ENCODE measurements around the gene SLIT1. TPM values are rescaled to one million over a fixed set of nuclear protein-coding genes. Genes with fewer than 3 reads are reported as not detected.

SLIT1 gene
- total RNA-seq, 2 experiments from 2014 or later: 0.13 to 1.0 TPM

GRCh38 chr10:97062456-97062855 is 123.3 kb downstream of the SLIT1 start:
- Histone ChIP-seq H3K27ac (ENCODE audit: low read depth, low read length, poor library complexity, severe bottlenecking) (no peak overlapping the region), H3K79me2 (ENCODE audit: insufficient read depth, low read depth, low read length) (no peaks in the 10 kb centered on the region), H3K9me2 (ENCODE audit: insufficient read depth, low read length) (no peaks in the 10 kb centered on the region), H3K36me3 (ENCODE audit: insufficient read depth, low read length) (no peaks in the 10 kb centered on the region), H2AFZ (ENCODE audit: low read length) (no peak overlapping the region), H3K4me3 (ENCODE audit: low read depth, low read length, poor library complexity, severe bottlenecking) (no peak overlapping the region), H3K9me3 (ENCODE audit: low read length) (no peaks in the 10 kb centered on the region), H3K4me1 (ENCODE audit: insufficient read depth, low read length, poor library complexity, severe bottlenecking) (no peaks in the 10 kb centered on the region), H3K4me2 (ENCODE audit: low read length) (no peak overlapping the region), H4K20me1 (ENCODE audit: insufficient read depth, low read length) (no peaks in the 10 kb centered on the region)
- intact Hi-C loops (cut with micrococcal nuclease; ENCODE audit: unreplicated experiment): no loop called here
- CTCF ChIA-PET (ENCODE audit: unreplicated experiment): no interaction called here
- no peak for TF ChIP-seq EZH2phosphoT487 (IDR thresholded peaks at IDR 0.05; ENCODE audit: borderline replicate concordance, low read depth, low read length)
- TF ChIP-seq, protein P1, sequence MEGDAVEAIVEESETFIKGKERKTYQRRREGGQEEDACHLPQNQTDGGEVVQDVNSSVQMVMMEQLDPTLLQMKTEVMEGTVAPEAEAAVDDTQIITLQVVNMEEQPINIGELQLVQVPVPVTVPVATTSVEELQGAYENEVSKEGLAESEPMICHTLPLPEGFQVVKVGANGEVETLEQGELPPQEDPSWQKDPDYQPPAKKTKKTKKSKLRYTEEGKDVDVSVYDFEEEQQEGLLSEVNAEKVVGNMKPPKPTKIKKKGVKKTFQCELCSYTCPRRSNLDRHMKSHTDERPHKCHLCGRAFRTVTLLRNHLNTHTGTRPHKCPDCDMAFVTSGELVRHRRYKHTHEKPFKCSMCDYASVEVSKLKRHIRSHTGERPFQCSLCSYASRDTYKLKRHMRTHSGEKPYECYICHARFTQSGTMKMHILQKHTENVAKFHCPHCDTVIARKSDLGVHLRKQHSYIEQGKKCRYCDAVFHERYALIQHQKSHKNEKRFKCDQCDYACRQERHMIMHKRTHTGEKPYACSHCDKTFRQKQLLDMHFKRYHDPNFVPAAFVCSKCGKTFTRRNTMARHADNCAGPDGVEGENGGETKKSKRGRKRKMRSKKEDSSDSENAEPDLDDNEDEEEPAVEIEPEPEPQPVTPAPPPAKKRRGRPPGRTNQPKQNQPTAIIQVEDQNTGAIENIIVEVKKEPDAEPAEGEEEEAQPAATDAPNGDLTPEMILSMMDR (conservative IDR thresholded peaks at IDR 0.05; ENCODE audit: low read length): no peak
- no peak for DNase-seq (ENCODE audit: low spot score)
- POLR2A ChIA-PET: no interaction called here
- BruUV-seq (replicated peaks): no TSS peak

- intact Hi-C loops (cut with micrococcal nuclease; ENCODE audit: unreplicated experiment): no loop called here
Measured at GRCh38 chr10:97062046-97062445, 123.7 kb downstream of the SLIT1 start.

GRCh38 chr10:97061423-97061822 is 124.3 kb downstream of the SLIT1 start:
- H4K20me1 ChIP-seq (ENCODE audit: insufficient read depth, low read length): no peaks in the 10 kb centered on the region
- no peaks in the 10 kb centered on the region for H3K4me1 ChIP-seq (ENCODE audit: insufficient read depth, low read length, poor library complexity, severe bottlenecking)
- no peak for DNase-seq (ENCODE audit: low spot score)
- POLR2A ChIA-PET: no interaction called here
- no peak for TF ChIP-seq EZH2phosphoT487 (IDR thresholded peaks at IDR 0.05; ENCODE audit: borderline replicate concordance, low read depth, low read length)
- TF ChIP-seq, protein P1 (conservative IDR thresholded peaks at IDR 0.05; ENCODE audit: low read length): no peak
- intact Hi-C loops (cut with micrococcal nuclease; ENCODE audit: unreplicated experiment): no loop called here
- no peak overlapping the region for H3K4me2 ChIP-seq (ENCODE audit: low read length)
- H2AFZ ChIP-seq (ENCODE audit: low read length): no peak overlapping the region
- CTCF ChIA-PET (ENCODE audit: unreplicated experiment): no interaction called here
- no peaks in the 10 kb centered on the region for H3K9me2 ChIP-seq (ENCODE audit: insufficient read depth, low read length)
- no peak overlapping the region for H3K27ac ChIP-seq (ENCODE audit: low read depth, low read length, poor library complexity, severe bottlenecking)
- no peaks in the 10 kb centered on the region for H3K79me2 ChIP-seq (ENCODE audit: insufficient read depth, low read depth, low read length)
- no peaks in the 10 kb centered on the region for H3K9me3 ChIP-seq (ENCODE audit: low read length)
- no peak overlapping the region for H3K4me3 ChIP-seq (ENCODE audit: low read depth, low read length, poor library complexity, severe bottlenecking)
- no peaks in the 10 kb centered on the region for H3K36me3 ChIP-seq (ENCODE audit: insufficient read depth, low read length)
- no TSS peak for BruUV-seq (replicated peaks)

More at GRCh38 chr10:97062046-97062445, 123.7 kb downstream of the SLIT1 start:
- no peak overlapping the region for H3K4me2 ChIP-seq (ENCODE audit: low read length)
- DNase-seq (ENCODE audit: low spot score): no peak
- H3K9me2 ChIP-seq (ENCODE audit: insufficient read depth, low read length): no peaks in the 10 kb centered on the region
- TF ChIP-seq EZH2phosphoT487 (IDR thresholded peaks at IDR 0.05; ENCODE audit: borderline replicate concordance, low read depth, low read length): no peak
- TF ChIP-seq, protein P1 (conservative IDR thresholded peaks at IDR 0.05; ENCODE audit: low read length): no peak
- no peaks in the 10 kb centered on the region for H3K36me3 ChIP-seq (ENCODE audit: insufficient read depth, low read length)
- BruUV-seq (replicated peaks): no TSS peak
- ChIA-PET CTCF (ENCODE audit: unreplicated experiment) (no interaction called here), POLR2A (no interaction called here)
- no peak overlapping the region for H3K27ac ChIP-seq (ENCODE audit: low read depth, low read length, poor library complexity, severe bottlenecking)
- no peaks in the 10 kb centered on the region for H3K79me2 ChIP-seq (ENCODE audit: insufficient read depth, low read depth, low read length)
- no peaks in the 10 kb centered on the region for H3K4me1 ChIP-seq (ENCODE audit: insufficient read depth, low read length, poor library complexity, severe bottlenecking)
- H3K4me3 ChIP-seq (ENCODE audit: low read depth, low read length, poor library complexity, severe bottlenecking): no peak overlapping the region
- no peaks in the 10 kb centered on the region for H4K20me1 ChIP-seq (ENCODE audit: insufficient read depth, low read length)
- no peaks in the 10 kb centered on the region for H3K9me3 ChIP-seq (ENCODE audit: low read length)
- H2AFZ ChIP-seq (ENCODE audit: low read length): no peak overlapping the region
